ENCODE measurements around the gene RWDD2A. TPM values are rescaled to one million over a fixed set of nuclear protein-coding genes. Genes with fewer than 3 reads are reported as not detected.

Gene RWDD2A
- total RNA-seq (2021; fragmentation: NEBNext Ultra II Directional; extraction: Animal tissue kit (Norgen Biotek cat#: 25700)), result 1 to 10 TPM; 4.0 to 5.1 (median 4.3) TPM
- long read RNA-seq, transcript RWDD2A-201 (3 exons, 3,744 nt), result major isoform, 13 of 18 reads
- long read RNA-seq, partial matches to known transcripts, result 1 of 18 reads
- long read RNA-seq, other reads (novel, unspliced or antisense), result 4 of 18 reads

DNA sequence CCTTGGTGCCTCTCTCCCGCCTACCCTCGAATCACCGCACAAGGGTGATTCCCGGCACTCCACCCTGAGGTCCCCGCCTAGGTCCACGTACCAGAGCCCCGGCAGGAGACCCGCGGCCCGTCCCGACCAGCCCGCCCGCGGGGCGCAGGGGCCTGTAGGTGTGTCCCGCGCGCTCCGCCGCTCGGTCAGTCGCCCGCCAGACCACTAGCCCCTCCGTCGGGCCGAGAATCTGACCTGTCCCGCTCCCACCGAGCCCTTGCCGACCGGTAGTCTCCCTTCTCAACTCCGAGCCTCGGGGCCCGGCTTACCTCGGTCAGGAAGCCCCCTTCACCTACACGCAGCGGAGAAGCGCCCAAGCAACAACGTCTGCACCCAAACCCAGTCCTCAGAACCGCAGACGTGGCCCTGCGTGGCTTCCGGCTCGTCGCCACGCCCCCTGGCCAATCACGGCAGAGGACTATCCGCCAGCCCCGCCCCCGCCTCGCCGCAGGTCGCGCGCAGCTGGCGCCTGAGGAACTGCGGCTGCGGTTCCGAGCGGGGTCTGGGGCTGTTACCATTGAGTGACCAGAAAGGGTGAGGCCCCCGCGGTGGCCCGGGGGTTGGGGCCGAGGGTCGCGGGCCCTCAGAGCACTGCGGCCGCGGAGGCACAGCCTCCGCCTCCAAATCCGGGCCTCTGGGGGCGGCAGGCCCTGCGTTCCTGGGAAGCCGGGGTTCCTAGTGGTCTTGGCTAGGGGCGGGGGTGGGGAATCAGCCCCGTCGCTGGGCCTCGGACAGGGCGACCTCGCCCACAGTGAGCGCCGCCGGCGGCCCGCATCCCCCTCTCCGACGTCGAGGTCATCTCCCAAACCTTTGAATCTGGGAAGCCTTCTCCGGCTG lies at the start of gene RWDD2A, which contains the start of gene PGM3:
Gene RWDD2A, plus strand, starts transcription at position 487 of the 876 bp plus-strand sequence. CDS start 1,095 bp downstream, outside the sequence.
Gene PGM3, minus strand, starts transcription at position 395 of the 876 bp plus-strand sequence. CDS start 2,253 bp downstream, outside the sequence.
- H3K4me1 Mint-ChIP-seq (ENCODE audit: low read depth), result peaks cover 59% of the 10 kb centered on the region
- no peaks in the 10 kb centered on the region; the same call in 1 of the 2 replicates for H3K27me3 Mint-ChIP-seq (ENCODE audit: insufficient read depth)
- TF ChIP-seq, protein P1, sequence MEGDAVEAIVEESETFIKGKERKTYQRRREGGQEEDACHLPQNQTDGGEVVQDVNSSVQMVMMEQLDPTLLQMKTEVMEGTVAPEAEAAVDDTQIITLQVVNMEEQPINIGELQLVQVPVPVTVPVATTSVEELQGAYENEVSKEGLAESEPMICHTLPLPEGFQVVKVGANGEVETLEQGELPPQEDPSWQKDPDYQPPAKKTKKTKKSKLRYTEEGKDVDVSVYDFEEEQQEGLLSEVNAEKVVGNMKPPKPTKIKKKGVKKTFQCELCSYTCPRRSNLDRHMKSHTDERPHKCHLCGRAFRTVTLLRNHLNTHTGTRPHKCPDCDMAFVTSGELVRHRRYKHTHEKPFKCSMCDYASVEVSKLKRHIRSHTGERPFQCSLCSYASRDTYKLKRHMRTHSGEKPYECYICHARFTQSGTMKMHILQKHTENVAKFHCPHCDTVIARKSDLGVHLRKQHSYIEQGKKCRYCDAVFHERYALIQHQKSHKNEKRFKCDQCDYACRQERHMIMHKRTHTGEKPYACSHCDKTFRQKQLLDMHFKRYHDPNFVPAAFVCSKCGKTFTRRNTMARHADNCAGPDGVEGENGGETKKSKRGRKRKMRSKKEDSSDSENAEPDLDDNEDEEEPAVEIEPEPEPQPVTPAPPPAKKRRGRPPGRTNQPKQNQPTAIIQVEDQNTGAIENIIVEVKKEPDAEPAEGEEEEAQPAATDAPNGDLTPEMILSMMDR (IDR thresholded peaks at IDR 0.05), result no peak

DNA sequence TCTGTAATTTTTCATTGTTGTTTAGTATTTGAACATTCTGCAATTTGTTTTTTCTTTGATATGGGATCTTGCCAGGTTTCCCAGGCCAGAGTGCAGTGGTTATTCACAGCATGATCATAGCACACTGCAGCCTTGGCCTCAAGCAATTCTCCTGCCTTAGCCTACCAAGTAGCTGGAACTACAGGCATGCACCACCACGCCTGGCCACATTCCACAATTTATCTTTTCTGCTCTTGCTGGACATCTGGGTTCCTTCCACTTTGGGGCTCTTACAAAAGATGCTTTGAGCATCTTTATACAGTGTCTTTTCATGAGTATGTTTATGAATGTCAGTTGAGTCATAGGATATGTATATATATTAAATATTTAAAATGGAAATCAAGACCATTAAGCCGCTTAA lies 42.0 kb upstream of the RWDD2A start:
- H3K27me3 Mint-ChIP-seq (ENCODE audit: insufficient read depth), result no peaks in the 10 kb centered on the region; the same call in 1 of the 2 replicates
- no peaks in the 10 kb centered on the region; the same call in 1 of the 2 replicates for H3K36me3 Mint-ChIP-seq (ENCODE audit: low read depth)
- TF ChIP-seq, protein P1 (IDR thresholded peaks at IDR 0.05), result no peak
- no peak overlapping the region for H3K4me3 Mint-ChIP-seq
- H3K27ac Mint-ChIP-seq, result no peak overlapping the region
- DNase-seq, result peak; percentile 12
- H3K9me3 Mint-ChIP-seq, result no peaks in the 10 kb centered on the region
- peaks cover 10% of the 10 kb centered on the region for H3K4me1 Mint-ChIP-seq (ENCODE audit: low read depth)

More for the DNA sequence above, at the start of gene RWDD2A, which contains the start of gene PGM3:
- Mint-ChIP-seq H3K4me3 (peak within 1 kb of the TSS; percentile 100), H3K9me3 (no peaks in the 10 kb centered on the region), H3K36me3 (ENCODE audit: low read depth) (peaks cover 46% of the 10 kb centered on the region), H3K27ac (peak within 1 kb of the TSS; percentile 99)
- peak; percentile 75 for DNase-seq

DNA sequence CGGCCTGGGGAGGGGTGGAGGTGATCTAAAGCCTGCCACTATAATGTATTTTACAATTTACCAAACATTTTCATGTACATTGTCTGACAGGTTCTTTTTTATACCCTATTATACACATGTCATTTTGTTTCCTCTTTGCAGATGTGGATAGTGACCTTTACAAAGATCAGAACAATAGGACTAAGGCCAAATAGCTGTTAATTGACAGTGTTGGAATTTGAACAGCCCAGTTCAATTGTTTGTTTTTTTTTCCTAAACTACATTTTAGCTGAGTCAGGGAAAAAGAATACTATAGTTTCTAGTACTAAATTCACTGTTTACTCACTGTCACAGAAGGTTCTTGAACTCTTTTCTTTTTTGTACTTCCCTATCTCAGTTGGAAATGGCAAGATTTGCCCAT lies 40.2 kb upstream of the RWDD2A start:
- Mint-ChIP-seq H3K9me3 (no peaks in the 10 kb centered on the region), H3K27ac (no peak overlapping the region), H3K4me3 (no peak overlapping the region), H3K36me3 (ENCODE audit: low read depth) (no peaks in the 10 kb centered on the region; the same call in 1 of the 2 replicates), H3K27me3 (ENCODE audit: insufficient read depth) (no peaks in the 10 kb centered on the region; the same call in 1 of the 2 replicates), H3K4me1 (ENCODE audit: low read depth) (peaks cover 10% of the 10 kb centered on the region)
- TF ChIP-seq, protein P1 (IDR thresholded peaks at IDR 0.05), result no peak
- no peak for DNase-seq

DNA sequence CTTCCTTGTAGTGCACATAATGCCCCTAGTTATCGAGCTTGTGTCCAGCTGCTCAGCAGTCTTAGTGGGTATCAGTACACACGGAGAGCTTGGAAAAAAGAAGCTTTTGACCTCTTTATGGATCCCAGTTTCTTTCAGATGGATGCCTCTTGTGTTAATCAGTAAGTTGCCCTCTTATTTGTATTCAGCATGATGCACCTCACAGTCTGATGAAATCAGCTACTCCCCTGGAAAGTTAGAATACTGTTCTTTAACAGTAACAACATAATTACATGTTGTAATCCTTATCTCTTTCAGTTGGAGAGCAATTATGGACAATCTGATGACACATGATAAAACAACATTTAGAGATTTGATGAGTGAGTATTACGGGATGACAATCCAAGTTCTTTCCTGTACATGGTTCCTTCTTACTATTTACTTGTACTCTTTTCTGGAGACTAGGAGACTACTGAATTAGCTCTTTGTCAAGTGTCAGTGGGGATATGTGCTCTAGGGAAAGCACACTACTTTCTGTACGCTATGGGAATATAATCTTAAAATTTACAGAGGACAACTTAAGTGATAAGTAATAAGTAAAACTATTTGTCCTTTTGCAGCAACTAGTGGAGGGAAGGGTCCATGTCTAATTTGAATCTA lies 39.2 kb upstream of the RWDD2A start:
- Mint-ChIP-seq H3K4me1 (ENCODE audit: low read depth) (peaks cover 10% of the 10 kb centered on the region), H3K27ac (no peak overlapping the region), H3K4me3 (no peak overlapping the region), H3K27me3 (ENCODE audit: insufficient read depth) (no peaks in the 10 kb centered on the region; the same call in 1 of the 2 replicates), H3K9me3 (no peaks in the 10 kb centered on the region), H3K36me3 (ENCODE audit: low read depth) (no peaks in the 10 kb centered on the region; the same call in 1 of the 2 replicates)
- TF ChIP-seq, protein P1 (IDR thresholded peaks at IDR 0.05), result no peak
- no peak for DNase-seq

DNA sequence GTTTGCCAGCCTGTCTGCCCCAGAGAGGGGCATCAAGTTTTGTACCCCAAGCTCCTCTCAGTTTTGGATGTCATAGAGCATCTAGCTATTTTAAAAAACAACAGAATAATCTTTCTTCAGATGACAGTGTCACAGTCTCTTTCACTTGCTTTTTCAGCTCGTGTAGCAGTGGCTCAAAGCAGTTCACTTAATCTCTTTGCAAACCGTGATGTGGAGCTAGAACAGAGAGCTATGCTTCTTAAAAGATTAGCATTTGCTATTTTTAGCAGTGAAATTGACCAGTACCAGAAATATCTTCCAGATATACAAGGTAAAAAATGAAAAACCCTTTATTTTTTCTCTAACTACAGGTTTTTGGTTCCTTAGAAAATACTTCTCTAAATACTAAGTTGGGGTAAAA lies 37.4 kb upstream of the RWDD2A start:
- no peaks in the 10 kb centered on the region for H3K9me3 Mint-ChIP-seq
- no peak overlapping the region for H3K27ac Mint-ChIP-seq
- TF ChIP-seq, protein P1 (IDR thresholded peaks at IDR 0.05), result no peak
- H3K27me3 Mint-ChIP-seq (ENCODE audit: insufficient read depth), result no peaks in the 10 kb centered on the region; the same call in 1 of the 2 replicates
- H3K4me1 Mint-ChIP-seq (ENCODE audit: low read depth), result peaks cover 7% of the 10 kb centered on the region
- H3K4me3 Mint-ChIP-seq, result no peak overlapping the region
- DNase-seq, result no peak
- peaks cover 9% of the 10 kb centered on the region for H3K36me3 Mint-ChIP-seq (ENCODE audit: low read depth)

Data from HFFc6 (cell line).